GM18870 (cell line): ENCODE measurements around the gene REEP6.

Experiments used
- ATAC-seq: cut with Tn5 transposase; IDR thresholded peaks from one replicate; pipeline ENCODE4 v1.9.1; 2021; ENCODE audit warnings: moderate library complexity; ENCODE audit not compliant: unreplicated experiment

The REEP6 gene

GRCh38 chr19:1456121-1456900, 34.7 kb upstream of the REEP6 start:
- ATAC-seq, result no peak

DNA sequence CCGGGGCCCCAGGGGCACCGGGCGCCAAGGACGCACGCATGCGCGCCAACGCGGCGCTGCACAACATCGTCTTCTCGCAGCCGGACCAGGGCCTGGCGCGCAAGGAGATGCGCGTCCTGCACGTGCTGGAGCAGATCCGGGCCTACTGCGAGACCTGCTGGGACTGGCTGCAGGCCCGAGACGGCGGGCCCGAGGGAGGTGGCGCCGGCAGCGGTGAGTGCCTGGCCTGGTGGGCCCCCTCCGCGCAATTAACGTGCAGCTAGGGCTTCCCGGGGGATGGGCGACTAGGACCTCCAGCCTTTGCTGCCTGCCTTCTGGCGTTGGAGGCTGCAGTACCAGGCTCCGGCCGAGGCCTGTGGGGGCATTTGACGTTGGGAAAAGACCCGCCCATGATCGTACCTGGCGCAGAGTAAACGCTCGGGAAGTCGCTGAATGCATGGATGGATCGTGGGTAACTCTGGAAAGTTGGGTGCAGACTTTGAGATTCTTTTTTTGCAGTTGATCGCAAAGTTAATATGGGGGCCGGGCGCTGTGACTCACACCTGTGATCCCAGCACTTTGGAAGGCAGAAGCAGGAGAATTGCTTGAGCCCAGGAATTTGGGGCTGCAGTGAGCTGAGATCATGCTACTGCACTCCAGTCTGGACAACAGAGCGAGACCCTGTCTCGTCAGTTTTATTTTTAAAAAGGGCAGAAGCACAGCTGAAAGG, 33.8 kb upstream of the REEP6 start:
- no peak for ATAC-seq

GRCh38 chr19:1457892-1458291, 33.1 kb upstream of the REEP6 start:
- ATAC-seq, result no peak

DNA sequence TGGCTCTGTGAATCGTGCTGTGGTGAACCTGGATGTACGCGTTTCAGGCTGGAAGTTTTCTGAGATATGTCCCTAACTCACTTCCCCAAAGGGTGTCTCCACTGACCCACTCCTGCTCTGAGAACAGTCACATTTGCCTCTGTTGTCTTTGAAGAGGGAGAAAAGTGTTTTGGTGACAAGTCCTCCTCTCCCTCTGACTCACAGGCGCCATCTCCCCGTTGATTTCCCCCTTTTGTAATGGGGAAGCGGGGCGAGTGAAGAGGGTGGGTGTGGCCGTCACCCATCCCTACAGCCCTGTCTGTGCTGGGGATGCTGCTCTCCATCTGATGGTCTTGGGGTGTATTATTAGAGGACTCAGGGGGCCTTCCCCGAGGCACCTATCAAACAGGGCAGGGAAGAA, 31.5 kb upstream of the REEP6 start:
- ATAC-seq, result no peak

GRCh38 chr19:1460033-1460995, 30.7 kb upstream of the REEP6 start:
- ATAC-seq, result no peak

DNA sequence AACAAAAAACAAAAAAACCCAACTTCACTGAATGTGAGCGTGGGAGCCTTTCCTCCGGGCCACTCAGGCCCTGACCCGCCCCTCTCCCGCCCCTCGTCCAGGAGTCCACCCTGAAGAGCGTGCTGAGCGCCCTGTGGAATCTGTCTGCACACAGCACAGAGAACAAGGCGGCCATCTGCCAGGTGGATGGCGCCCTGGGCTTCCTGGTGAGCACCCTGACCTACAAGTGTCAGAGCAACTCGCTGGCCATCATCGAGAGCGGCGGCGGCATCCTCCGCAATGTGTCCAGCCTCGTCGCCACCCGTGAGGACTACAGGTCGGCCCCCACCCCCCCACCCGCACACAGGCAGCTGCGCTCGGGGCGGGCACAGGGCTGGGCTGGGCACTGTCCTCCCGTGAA, 29.1 kb upstream of the REEP6 start:
- ATAC-seq, result no peak

DNA sequence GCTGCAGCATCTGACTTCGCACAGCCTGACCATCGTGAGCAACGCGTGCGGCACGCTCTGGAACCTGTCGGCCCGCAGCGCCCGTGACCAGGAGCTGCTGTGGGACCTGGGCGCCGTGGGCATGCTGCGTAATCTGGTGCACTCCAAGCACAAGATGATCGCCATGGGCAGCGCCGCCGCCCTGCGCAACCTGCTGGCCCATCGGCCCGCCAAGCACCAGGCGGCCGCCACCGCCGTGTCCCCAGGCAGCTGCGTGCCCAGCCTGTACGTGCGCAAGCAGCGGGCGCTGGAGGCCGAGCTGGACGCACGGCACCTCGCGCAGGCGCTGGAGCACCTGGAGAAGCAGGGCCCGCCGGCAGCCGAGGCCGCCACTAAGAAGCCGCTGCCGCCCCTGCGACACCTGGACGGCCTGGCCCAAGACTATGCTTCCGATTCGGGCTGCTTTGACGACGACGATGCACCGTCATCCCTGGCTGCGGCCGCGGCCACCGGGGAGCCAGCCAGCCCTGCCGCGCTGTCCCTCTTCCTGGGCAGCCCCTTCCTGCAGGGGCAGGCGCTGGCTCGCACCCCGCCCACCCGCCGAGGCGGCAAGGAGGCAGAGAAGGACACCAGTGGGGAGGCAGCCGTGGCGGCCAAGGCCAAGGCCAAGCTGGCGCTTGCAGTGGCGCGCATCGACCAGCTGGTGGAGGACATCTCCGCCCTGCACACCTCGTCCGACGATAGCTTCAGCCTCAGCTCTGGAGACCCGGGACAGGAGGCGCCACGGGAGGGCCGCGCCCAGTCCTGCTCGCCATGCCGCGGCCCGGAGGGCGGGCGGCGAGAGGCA, 25.6 kb upstream of the REEP6 start:
- ATAC-seq, result no peak

DNA sequence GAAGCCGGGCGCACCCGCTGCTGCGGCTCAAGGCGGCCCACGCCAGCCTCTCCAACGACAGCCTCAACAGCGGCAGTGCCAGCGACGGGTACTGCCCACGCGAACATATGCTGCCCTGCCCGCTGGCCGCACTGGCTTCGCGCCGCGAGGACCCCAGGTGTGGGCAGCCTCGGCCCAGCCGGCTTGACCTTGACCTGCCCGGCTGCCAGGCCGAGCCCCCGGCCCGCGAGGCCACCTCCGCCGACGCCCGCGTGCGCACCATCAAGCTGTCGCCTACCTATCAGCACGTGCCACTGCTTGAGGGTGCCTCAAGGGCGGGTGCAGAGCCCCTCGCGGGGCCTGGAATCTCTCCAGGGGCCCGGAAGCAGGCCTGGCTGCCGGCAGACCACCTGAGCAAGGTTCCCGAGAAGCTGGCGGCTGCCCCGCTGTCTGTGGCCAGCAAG, 24.9 kb upstream of the REEP6 start:
- ATAC-seq, result no peak

DNA sequence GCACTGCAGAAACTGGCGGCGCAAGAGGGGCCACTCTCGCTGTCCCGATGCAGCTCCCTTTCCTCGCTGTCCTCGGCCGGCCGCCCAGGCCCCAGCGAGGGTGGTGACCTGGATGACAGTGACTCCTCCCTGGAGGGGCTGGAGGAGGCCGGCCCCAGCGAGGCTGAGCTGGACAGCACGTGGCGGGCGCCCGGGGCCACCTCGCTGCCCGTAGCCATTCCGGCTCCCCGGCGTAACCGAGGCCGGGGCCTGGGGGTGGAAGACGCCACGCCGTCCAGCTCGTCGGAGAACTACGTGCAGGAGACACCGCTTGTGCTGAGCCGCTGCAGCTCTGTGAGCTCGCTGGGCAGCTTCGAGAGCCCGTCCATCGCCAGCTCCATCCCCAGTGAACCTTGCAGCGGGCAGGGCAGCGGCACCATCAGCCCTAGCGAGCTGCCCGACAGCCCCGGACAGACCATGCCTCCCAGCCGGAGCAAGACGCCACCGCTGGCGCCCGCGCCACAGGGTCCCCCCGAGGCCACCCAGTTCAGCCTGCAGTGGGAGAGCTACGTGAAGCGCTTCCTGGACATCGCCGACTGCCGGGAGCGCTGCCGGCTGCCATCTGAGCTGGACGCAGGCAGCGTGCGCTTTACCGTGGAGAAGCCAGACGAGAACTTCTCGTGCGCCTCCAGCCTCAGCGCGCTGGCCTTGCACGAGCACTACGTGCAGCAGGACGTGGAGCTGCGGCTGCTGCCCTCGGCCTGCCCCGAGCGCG, 24.3 kb upstream of the REEP6 start:
- ATAC-seq, result no peak

DNA sequence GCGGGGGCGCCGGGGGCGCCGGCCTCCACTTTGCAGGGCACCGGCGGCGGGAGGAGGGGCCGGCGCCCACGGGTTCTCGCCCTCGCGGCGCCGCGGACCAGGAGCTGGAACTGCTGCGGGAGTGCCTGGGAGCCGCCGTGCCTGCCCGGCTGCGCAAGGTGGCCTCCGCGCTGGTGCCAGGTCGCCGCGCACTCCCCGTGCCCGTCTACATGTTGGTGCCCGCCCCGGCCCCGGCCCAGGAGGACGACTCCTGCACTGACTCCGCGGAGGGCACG, 23.8 kb upstream of the REEP6 start:
- ATAC-seq, result no peak

DNA sequence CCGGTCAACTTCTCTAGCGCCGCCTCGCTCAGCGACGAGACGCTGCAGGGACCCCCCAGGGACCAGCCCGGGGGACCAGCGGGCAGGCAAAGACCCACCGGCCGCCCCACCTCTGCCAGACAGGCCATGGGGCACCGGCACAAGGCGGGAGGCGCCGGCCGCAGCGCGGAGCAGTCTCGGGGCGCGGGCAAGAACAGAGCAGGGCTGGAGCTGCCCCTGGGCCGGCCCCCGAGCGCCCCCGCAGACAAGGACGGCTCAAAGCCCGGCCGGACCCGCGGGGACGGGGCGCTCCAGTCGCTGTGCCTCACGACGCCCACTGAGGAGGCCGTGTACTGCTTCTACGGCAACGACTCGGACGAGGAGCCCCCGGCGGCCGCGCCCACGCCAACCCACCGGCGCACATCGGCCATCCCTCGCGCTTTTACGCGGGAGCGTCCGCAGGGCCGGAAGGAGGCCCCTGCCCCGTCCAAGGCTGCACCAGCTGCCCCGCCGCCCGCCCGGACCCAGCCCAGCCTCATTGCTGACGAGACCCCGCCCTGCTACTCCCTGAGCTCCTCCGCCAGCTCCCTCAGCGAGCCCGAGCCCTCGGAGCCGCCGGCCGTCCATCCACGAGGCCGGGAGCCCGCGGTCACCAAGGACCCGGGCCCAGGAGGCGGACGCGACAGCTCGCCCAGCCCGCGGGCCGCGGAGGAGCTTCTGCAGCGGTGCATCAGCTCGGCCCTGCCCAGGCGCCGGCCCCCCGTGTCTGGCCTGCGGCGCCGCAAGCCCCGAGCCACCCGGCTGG, 23.3 kb upstream of the REEP6 start:
- ATAC-seq, result no peak

GRCh38 chr19:1468274-1468820, 22.6 kb upstream of the REEP6 start:
- no peak for ATAC-seq

DNA sequence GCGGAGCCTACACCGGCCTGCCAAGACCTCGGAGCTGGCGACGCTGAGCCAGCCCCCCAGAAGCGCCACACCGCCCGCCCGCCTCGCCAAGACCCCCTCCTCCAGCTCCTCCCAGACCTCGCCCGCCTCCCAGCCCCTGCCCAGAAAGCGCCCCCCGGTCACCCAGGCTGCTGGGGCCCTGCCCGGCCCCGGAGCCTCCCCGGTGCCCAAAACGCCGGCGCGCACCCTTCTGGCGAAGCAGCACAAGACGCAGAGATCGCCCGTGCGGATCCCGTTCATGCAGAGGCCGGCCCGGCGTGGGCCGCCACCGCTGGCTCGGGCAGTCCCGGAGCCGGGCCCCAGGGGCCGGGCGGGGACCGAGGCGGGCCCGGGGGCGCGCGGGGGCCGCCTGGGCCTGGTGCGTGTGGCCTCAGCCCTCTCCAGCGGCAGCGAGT, 22.1 kb upstream of the REEP6 start:
- ATAC-seq, result no peak

- ATAC-seq, result no peak
Observed at GRCh38 chr19:1469255-1470054, 21.5 kb upstream of the REEP6 start.

- no peak for ATAC-seq
Observed at GRCh38 chr19:1470055-1470304, 21.0 kb upstream of the REEP6 start.

DNA sequence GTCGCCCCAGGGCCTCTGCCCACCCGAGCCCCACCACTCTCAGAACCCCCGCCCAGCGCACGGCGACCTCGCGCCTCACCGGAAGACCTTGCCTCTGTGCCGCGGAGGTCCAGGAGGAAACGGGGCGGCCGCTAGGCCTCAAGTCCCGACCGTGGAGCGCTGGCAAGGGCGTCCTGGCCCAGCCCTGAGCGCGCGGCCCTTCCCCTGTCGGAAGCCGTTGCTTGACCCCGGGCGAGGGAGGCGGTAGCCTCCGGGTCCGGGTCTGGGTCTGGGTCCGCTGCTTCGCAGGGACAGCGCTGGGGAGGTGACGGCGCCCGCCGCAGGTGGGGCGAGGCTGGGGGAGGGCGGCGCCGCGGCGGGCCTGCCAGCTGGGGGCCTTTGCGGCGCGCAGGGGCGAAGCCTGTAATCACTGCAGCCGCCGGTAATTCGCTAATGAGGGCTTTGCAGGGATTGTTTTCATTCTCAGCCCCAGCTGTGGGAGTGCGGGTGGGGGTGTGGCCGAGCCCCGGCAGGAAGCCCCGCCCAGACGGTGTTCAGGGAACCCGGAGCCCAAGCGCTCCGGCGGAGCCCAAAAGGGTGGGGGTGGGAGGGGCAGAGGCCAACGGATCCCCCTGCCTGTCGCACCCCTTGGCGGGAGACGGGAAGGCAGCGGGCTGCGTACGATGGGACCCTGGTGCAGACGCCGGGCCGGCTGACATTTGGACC, 20.5 kb upstream of the REEP6 start:
- ATAC-seq, result no peak

DNA sequence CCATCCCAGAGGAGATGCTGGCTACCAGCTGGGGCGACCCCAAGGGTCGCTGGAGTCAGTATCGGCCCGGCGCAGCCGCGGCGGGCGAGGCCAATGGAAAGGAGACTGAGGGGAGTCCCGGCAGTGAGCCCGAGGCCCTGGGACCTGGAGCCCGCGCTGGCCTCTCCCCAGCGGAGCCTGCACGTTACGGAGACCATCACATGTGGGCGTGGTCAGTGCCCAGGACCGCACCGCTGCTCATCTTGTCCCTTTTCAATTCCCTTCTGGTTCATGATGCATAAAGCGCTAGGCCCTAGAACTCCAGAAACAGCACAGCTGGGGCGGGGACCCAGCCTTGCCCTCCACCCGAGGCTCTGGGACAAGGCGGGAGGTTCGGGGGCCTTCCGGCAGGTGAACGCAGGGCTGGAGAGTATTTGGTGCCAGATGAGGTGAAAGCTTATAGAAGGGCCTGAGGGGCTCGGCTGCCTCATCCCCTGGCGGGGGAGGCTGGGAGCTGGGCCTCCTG, 19.9 kb upstream of the REEP6 start:
- no peak for ATAC-seq
